Brain pericyte (primary cell): ENCODE data around the gene HADH.
A peak's percentile ranks its signal among the peaks of the same experiment; 100 is the strongest.
"Not testable (repeated sequence)": the region's sequence is repeated elsewhere in the genome, so short reads cannot be mapped to it uniquely, and the experiment has no call there.

Experiments
- DNase-seq: peaks from one replicate; pipeline ENCODE4 v3.0.0-alpha.2; 2012; ENCODE audit warnings: low read depth, low spot score

The HADH gene

DNA sequence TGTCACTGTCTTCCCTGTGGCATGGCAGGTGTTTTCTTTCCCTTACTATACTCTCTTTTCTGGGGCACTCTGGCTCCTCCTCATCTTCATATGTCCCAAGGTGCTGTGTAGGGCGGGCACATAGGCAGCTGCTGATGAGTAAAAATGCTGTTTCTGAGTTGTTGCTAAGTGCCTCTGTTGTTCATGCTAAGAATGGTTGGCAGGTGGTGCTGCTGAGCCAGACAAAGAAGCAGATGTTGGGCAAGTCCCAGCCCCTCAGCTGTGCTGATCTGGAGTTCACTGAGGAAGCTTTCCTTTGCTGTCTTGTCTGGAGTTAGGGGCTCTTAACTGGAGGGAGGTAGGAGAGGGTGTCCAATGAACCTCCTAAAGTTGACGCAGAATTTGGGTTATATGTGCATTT lies 40.6 kb downstream of the HADH start:
- DNase-seq = peak; percentile 8

DNA sequence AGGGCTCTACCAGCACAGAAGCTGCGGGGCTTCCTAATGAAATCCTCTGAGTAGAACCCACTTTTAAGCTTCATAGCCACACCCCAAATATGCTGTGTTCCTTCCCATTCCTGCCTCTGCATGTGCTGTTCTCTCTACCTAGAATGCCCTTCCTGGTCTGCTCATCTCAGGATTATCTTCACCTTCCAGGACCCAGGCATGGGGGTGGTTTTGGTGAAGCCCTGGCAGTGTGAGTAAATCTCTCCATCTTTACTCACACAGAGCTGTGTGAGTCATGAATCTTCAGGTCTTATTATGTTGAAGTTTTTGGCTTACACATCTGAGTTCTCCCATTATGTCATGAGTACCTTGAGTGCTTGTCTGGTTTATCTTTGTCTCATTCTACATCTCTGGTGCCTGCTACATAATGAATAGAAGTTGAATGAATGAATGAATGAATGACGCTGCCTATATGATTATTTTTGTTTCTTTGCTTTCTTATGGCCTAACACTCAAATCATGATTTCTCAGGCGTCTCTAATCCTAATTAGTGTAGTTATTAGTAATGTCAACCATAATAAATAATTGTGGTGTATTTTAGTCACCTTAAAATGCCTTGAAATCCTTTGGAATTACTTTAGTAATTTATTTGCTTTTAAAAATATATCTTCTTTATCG lies 41.9 kb downstream of the HADH start:
- DNase-seq = no peak

DNA sequence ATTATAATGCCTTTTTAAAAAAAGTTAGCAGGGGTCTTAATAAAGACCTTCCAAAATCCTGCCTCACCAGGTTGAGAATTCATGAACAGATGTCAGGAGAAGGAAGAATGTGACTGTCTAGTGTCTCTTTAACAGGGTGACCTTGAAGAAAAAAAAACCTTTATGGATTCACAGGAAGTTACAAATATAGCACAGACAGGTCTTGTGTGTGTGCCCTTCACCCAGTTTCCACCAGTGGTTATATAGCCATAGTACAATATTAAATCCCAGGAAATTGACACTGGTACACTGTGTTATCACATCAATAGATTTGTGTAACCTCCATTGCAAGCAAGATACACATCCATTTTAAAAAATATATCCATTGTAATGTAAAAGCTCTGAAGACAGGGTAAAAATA lies 43.7 kb downstream of the HADH start:
- no peak for DNase-seq

DNA sequence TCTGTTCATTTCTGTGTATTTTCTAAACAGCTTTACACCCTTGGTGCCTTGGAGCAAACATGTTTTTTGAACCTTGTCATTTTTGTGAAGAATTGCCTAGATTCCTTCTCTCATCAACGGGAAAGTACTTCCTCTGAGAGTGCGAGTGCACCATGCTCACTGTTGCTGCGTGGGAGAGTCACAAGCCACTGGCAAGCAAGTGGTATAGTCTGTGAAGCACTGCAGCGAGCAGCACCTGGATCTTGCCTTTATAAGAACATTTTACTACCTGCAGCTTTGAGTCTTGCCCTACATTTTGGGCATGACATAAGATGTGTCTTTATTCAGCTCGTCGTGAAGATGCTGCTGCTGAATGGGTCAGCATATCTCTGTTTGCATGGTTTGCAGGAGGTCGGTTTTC lies 44.9 kb downstream of the HADH start:
- no peak for DNase-seq

DNA sequence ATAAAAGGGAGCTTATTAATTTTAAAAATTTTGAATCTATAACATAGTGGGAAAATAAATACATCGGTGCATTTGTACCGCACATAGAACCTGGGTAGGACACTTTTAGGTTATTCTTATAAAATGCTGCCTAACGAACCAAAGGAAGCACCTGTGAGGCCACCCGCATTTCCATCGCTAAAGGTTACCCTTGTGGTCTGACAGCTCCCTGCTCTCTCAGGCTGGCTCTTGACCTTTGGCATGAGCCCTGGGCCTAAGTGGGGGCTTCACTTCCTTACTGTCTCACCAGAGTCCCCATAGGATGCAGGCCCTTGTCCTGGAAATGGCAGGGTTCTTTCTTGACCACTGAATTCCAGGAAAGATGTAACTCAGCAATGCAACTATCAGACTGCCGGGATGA lies 46.0 kb downstream of the HADH start:
- DNase-seq = no peak

DNA sequence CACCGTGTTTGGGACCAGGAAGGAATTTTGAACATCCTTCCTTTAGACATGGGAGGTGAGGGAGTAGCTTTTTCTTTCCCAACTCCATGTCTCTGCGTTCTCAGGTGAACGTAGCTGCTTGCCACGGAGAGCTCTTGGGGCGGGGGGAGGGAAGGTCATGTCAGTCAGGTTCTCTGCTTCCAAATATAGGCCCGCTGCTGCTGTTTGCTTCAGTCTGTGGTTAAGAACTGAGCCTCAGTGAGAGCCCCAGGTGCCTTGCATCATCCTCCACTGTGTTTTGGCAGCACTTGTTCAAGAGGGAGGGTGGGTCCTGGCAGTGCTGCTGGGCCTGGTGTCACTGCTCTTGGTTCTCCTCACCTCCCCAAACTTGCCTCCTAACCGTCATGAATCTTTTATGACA lies 46.5 kb downstream of the HADH start:
- DNase-seq = no peak

DNA sequence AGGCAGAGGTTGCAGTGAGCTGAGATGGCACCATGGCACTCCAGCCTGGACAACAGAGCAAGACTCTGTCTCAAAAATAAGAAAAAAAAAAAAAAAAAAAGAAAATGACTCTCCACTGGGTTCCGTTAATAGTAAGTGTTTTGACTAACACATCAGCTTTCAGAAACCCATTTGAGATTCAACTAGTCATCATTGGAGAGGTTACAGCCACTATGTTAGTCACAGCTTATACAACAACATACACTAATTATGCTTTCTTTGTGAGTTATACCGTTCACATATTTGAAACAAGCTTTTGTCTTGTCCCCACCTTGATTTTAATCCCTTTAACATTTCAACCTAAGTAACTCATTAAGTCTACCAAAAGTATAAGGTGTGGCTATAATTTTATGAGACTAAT lies 48.2 kb downstream of the HADH start:
- DNase-seq = no peak

DNA sequence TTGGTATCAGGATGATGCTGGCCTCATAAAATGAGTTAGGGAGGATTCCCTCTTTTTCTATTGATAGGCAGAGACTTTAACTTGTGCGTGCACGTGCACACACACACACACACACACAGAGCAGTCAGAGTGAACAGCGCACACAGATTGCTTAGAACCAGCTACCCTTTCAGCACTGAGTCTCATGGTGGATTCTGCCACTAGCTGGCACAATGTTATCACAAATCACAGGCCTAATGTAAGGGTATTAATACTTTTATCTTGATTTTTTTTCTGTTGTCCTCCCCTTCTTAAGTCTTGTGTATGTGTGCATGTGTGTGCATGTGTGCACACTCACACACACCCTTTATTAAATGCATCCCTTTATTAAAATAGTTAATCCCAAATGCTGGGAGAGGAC lies 53.2 kb downstream of the HADH start:
- no peak for DNase-seq

DNA sequence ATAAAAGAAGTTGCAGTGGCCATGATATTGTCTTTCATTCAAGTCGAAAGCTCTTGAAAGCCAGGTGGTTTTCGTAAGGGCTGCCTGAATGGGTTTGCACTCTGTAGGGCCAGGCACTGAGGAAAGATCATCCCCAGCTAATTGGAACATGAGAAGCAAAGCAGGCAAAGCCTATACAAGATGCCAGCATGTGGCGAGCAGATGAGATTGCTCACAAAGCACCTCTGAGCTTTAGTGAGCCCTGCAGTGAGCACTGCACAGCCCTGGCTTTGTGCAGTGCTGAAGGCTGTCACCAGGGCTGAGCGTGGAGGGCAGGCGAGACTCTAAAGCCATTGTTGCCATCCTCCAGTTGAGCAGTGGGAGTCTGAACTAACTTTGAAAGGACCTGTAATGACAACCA lies 53.8 kb downstream of the HADH start:
- DNase-seq = no peak

DNA sequence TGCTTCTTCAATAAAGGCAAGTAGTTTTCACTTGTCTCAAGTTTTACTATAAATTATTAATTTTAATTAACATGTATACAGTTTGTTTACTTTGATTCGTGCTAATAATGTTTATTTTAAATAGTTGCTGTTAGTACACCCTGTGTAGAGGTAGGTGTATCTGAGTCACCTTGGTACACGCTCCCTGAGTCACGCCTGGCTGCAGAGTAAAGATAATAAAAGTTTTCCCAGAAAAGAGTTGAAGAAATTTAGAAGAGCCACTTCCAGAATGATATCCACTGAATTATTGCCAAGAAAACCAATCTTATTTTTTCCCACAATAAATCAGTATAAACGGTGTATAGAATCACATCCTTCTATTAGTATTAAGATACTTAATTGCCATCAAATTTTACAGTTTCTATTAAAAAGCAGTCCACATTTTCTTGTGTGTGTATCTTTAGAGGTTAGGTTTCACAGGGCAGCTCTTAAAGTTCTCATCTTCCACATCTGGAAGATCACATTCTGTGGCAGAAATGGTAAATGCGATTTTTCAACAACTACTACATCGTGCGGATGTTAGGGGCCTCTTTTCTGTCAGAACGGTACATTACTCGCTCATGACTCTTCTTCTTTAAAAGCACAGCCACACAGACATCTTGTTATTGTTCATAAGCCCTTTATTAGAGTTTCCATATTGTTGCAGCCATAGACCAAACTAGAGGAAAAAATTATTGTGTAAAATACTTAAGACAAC lies 55.4 kb downstream of the HADH start:
- DNase-seq = no peak

DNA sequence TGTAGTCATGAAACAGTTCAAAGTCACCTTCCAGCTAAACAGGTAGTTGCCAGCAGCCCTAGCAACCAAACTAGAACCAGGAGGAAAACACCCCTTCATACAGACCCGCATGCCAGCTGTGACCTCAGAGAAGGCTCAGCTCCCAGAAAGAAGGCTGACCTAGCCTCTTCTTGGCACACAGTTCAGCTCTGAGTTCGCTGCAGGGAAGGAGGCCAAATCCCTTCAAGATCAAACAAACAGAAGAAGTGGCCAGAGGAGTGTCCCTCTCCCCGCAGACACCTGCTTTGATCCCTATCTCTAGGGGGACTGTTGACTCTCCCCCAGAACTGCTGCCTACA lies 56.0 kb downstream of the HADH start:
- DNase-seq = no peak

DNA sequence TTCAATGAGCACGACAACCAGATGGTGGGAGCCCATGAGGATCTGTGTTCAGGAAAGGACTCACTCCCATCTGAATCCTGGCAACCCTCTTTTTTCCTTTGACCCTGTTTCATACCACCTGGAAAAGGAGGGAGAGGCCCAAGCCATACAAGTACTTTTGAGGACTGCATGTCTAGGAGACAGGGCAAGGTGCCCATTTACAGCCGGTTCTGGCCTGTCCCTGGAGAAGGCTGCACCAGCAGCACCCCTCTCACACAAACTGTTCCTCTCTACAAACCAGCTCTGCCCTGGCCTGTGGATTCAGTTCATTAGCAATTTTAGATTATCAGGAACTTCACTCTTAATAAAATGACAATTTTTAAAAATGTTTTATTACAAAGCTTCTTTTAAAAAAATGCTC lies 57.5 kb downstream of the HADH start:
- no peak for DNase-seq

DNA sequence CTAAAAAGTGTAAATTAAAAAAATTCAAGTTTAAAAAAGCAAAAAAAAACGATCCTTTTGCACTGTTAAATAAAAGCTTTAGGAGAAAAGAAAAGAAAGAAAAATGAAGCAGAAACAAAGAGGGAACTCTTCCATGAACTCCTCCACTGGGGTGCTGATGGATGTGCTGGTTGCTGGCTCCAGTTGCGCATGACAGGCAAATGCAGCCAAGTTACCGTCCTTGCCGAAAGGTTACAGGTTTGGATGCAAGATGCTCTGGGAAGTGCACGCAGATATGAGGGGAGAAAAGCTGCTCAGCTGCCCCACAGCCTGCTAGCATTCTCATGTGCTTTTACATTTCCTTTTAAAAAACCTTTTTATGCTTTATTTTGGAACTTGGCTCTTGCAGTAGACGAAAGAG lies 58.5 kb downstream of the HADH start:
- no peak for DNase-seq

DNA sequence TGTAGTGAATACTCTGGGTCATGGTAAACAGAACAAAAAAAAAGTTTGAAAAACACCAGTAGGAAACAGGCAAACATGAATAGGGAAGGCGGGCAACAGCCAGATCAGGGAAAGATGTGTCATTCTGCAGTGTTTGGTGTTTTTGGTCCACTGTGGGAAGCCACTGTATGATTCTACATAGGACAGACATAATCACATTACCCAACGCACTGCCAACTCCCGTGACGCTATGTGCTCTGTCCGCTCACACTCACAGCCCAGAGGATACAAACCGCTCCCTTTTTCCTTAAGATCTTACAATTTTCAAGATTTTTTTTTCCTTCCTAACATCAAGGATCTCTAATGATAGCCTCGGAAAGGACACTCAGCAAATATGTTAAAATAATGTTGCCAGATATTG lies 59.3 kb downstream of the HADH start:
- DNase-seq = no peak

DNA sequence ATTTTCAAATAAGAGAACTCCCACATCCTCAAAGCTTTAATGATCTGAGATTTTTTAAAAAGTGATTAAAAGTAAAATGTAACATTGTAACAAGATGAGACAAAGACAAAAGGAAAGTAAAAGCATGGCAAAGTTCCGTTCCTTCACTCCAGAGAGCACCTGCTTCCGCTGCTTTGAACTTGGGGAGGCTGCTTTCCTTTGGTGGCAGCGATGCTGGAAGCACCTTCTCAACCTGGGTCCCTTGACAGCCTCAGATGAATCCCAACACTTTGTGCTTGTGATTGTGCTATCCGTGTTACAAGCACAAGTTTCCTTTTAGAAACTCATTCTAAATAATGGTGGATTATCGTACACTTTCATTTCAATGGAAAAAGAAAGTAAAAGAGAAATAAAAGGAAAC lies 59.7 kb downstream of the HADH start:
- DNase-seq = no peak

DNA sequence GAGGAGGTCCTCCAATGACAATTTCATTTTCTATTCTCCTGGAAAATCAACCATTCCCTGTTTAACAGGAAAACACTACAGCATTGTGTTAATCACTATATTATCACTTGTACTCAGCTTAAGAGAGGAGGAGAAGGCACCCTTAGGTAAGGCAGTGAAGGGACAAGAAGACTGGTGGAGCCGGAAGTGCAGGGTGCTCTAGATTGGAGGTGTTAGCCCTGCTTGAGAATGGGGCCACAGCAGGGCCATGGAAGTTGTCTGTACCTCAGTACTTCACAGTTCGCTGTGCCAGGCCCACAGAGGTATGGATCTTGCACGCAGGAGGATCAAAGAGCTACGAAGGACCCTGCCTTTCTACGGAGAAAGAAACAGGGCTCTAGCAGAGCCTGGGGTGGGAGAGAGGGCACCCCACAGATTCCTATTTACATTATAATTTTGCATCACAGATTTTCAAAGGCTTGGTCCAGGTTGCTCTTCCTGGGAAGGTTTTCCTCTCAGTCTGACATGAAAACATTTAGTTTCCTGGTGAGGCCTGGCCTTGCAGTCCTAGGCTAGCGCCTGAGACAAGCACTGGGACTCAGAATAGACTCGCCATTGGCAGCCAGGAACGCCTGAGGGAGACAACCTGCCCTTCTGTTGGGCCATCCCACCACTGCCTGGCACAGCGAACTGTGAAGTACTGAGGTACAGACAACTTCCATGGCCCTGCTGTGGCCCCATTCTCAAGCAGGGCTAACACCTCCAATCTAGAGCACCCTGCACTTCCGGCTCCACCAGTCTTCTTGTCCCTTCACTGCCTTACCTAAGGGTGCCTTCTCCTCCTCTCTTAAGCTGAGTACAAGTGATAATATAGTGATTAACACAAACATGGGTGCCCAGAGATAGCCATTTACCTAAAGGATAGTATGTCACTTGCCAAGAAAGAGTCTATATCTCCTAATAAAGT lies 60.8 kb downstream of the HADH start:
- not testable (repeated sequence) for DNase-seq

DNA sequence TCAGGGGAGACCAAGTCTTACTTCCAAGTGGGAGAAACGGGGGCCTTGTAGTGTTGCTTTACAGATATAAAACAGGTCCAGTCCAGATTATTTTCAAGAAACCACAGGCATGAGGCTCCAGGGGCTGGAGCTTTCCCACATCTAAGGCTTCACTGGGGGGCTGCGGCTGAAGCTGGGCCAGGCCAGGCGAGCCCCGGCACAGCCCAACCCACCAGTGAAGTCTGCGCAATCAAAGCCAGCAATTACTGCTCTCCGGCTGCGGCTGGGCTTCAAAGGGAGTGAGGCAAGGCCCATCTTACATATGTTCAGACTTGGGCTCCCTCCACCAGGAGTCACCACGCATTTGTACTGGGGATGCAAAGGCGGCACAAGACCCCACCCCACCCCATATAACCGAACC lies 61.7 kb downstream of the HADH start:
- no peak for DNase-seq

DNA sequence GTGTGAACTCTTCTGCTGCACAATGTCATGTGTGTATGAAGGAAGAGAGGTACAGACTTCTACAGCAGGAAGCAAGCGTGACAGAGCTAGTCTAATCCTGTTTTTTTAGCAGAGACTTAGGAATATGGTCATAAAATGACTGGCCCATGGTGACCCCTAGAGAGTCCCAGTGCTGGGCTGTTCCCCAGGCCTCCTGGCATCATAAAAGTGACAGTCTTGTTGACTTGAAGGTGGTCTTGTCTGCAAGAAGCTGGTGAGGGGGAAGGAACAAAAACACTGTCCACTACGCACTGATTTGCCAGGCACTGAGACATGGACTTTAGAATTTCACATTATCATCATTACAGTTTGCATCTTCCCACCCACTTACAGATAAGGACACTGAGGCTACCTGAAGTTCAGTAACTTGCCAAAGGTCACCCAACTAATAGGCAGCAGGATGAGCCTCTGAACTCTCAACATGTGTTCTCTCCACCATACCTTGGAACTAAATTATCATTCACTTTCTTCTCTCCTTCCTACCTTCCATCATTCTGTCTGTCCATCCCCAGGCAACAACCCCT lies 63.0 kb downstream of the HADH start:
- no peak for DNase-seq

DNA sequence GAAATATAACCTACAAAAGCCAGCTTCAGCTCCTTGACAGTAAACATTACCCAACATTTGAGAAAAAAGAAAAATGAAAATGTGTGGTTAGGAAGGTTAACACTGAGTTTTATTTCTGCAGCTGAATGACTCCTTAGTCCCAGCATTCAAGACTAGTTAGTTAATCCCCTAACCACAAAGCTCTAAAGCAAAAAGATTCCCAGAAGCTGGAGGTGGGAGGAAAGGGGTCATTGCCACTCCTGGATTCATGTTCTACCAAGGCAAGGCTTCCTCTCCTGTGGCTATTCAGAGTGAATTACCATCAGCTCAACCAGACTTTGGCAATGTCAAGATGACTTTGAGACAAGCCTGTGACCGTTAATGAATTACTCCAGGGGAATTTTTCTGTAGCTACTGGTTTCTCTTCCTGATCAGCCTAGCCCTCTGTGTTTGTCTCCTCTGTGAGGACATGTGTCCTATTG lies 63.6 kb downstream of the HADH start:
- no peak for DNase-seq

DNA sequence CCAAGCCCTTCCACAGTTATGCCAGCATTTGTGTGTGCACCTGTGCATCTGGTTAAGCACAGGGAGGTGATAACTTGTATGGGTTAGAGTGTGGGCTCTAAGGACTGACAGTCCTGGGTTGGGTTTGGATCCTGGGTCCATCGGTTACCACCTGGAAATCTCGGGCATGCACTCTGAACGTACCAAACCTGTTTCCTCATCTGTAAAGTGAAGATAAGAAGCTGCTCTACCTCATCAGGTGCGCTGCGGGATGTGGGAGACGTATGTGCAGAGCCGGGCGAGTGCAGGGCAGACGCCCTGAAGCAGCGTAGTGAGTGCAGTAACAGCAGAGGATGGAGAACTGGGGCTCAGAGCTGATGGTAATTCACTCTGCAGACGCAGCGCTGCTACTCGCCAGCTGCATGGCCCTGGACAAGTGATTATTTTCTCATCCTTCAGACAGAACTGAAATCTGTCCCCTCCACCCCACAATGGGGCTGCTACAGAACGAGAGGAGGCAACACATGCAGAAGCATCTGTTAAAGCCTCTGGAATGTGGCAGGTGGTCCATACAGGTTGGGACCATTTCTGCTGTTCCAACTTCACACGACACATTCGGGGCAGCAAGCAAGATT lies 64.4 kb downstream of the HADH start:
- no peak for DNase-seq

DNA sequence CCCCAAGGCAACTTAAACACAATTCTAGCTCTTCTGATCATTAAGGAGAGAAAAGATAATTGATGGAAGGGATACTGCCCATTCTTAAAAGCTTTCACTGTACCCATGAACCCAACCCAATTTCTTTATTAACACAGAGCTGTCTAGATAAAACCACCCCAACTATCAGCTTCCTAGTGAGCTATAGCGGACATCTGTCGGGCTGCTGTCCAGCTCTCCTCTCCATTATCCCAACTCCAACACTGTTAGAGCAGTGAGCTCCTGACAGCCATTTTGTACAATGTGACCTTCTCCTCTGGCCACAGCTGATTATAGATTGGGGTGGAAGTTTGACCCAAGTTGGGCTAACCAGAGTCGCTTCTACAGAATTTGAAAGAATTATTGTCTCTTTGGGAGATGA lies 66.1 kb downstream of the HADH start:
- no peak for DNase-seq

DNA sequence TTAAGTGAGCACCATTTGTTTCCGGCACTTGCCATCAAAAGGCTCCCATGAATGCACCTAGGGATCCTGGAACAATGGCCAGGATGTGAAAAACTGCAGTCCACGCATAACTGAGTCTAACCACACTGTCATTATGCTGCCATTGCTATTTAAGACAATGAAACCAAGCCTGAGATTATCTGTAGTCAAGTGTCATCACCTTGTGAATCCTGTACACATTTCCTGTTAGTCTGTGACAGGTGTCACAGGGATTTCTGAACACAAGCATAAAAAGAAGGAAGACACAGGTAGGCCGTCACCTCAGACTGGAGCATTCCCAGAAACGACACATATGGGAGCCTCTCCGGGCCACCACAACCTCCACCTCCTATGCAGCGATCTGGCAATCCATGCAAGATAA lies 66.7 kb downstream of the HADH start:
- no peak for DNase-seq
